OCI-LY7 (cell line): ENCODE results near the gene HGFAC. TPM values are rescaled to one million over a fixed set of nuclear protein-coding genes. Genes with fewer than 3 reads are reported as not detected.

Experiments used
- BruUV-seq: library from RNA; stranded (reverse); fragments of 400-500 nt; replicated peaks from 2 replicates; lab custom pipeline; 2021; lab: Mats Ljungman, UMichigan
- CTCF ChIA-PET: fragments of 300-600 bp; sonication (Branson Sonifier 250); formaldehyde crosslinking; loops from one replicate; lab custom pipeline; 2022; ENCODE audit warnings: antibody characterized with exemption; ENCODE audit not compliant: unreplicated experiment; lab: Charles Lee
- POLR2A ChIA-PET: fragments of 300-600 bp; sonication (Branson Sonifier 250); formaldehyde crosslinking; loops from one replicate; lab custom pipeline; 2022; ENCODE audit warnings: antibody characterized with exemption; lab: Charles Lee
- DNase-seq: peaks from one replicate; pipeline ENCODE4 v3.0.0-alpha.2; 2015; ENCODE audit warnings: low spot score
- H2AFZ ChIP-seq: fragments of 200-600 bp; sonication (generic), shearing (Covaris generic); 2 replicates; pipeline ENCODE4 v1.6.1; 2014; ENCODE audit warnings: mild to moderate bottlenecking, antibody characterized with exemption, low read length, moderate library complexity
- H3K27ac ChIP-seq: fragments of 200-600 bp; sonication (generic); 2 replicates; pipeline ENCODE4 v1.5.1; 2014; ENCODE audit warnings: mixed run types, low read depth, mild to moderate bottlenecking, moderate library complexity, low read length, inconsistent platforms; ENCODE audit not compliant: poor library complexity, severe bottlenecking
- H3K36me3 ChIP-seq: fragments of 200-600 bp; sonication (generic); 2 replicates; pipeline ENCODE4 v1.6.1; 2014; ENCODE audit warnings: mild to moderate bottlenecking, antibody characterized with exemption, low read length, moderate library complexity, mixed read lengths; ENCODE audit not compliant: insufficient read depth
- H3K4me1 ChIP-seq: fragments of 200-600 bp; sonication (generic); 2 replicates; pipeline ENCODE4 v1.5.1; 2014; ENCODE audit warnings: mild to moderate bottlenecking, low read length; ENCODE audit not compliant: insufficient read depth, poor library complexity, severe bottlenecking
- H3K4me2 ChIP-seq: fragments of 200-600 bp; sonication (generic); 2 replicates; pipeline ENCODE4 v1.6.1; 2014; ENCODE audit warnings: mild to moderate bottlenecking, low read length
- H3K4me3 ChIP-seq: fragments of 200-600 bp; sonication (generic); 2 replicates; pipeline ENCODE4 v1.5.1; 2014; ENCODE audit warnings: mild to moderate bottlenecking, low read depth, low read length; ENCODE audit not compliant: poor library complexity, severe bottlenecking
- H3K79me2 ChIP-seq: fragments of 200-600 bp; sonication (generic); 2 replicates; pipeline ENCODE4 v1.6.1; 2016; ENCODE audit warnings: low read depth, mild to moderate bottlenecking, low read length, moderate library complexity, mixed read lengths; ENCODE audit not compliant: insufficient read depth
- H3K9me2 ChIP-seq: fragments of 200-600 bp; sonication (generic); 2 replicates; pipeline ENCODE4 v1.6.1; 2016; ENCODE audit warnings: mild to moderate bottlenecking, low read length, mixed read lengths; ENCODE audit not compliant: insufficient read depth
- H3K9me3 ChIP-seq: fragments of 200-600 bp; sonication (generic); 2 replicates; pipeline ENCODE4 v1.6.1; 2014; ENCODE audit warnings: mild to moderate bottlenecking, mixed run types, low read length, mixed read lengths
- H4K20me1 ChIP-seq: fragments of 200-600 bp; sonication (generic); 2 replicates; pipeline ENCODE4 v1.6.1; 2014; ENCODE audit warnings: mild to moderate bottlenecking, antibody characterized with exemption, low read length, moderate library complexity, mixed read lengths; ENCODE audit not compliant: insufficient read depth
- EZH2phosphoT487 ChIP-seq: fragments of 200-600 bp; sonication (generic); IDR thresholded peaks from 2 replicates; pipeline ENCODE4 v1.6.1; 2018; ENCODE audit warnings: low read depth, borderline replicate concordance, mild to moderate bottlenecking, mixed run types, antibody characterized with exemption, low read length, moderate library complexity, mixed read lengths
- intact Hi-C: fragments of 100-400 bp; cut with micrococcal nuclease; formaldehyde crosslinking; loops from one replicate; pipeline ENCODE4 v1.10.0; 2022; ENCODE audit not compliant: unreplicated experiment
- total RNA-seq, 2 experiments: library from RNA; depleted of rRNA in 1 of 2; stranded (reverse); fragments of >200 nt in 1 of 2; shearing (Covaris generic) in 1 of 2; gene quantifications; 2 replicates each; pipeline ENCODE4 v1.2.3, GENCODE V29; 2014 to 2022
- TF ChIP-seq, protein P1 (sequence below): fragments of 200-600 bp; sonication (generic); conservative IDR thresholded peaks from 2 replicates; pipeline ENCODE4 v1.5.1; 2014; ENCODE audit warnings: mild to moderate bottlenecking, antibody characterized with exemption, low read length, moderate library complexity, mixed read lengths

HGFAC gene
- total RNA-seq, 2 experiments from 2014 or later, result not detected

DNA sequence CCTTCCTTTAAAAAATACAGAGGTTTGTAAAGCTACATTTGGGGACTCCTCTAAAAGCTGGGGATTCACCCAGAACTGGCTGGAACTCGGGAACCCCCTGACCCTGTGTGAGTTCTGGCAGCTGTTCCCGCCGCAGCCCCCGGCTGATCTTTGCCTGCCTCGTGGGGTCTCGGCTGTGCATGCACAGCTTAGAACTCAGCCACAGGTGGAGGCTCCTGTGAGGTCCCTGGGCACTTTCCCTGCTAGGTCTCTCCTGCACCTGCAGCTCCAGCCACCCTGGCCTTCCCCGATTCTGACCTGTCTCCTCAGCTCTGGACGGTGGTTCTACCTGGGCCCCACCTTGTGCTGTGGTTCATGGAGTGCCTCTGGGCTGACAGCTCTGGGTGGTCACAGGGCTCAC, 48.6 kb upstream of the HGFAC start:
- no peak overlapping the region for H3K27ac ChIP-seq
- no TSS peak for BruUV-seq
- H3K9me3 ChIP-seq, result peaks cover 3% of the 10 kb centered on the region; the same call in 1 of the 2 replicates
- H3K4me3 ChIP-seq, result no peak overlapping the region
- no peak for TF ChIP-seq EZH2phosphoT487
- no peak overlapping the region for H2AFZ ChIP-seq
- no peak overlapping the region for H3K4me2 ChIP-seq
- no peaks in the 10 kb centered on the region for H3K79me2 ChIP-seq
- intact Hi-C loops, result no loop called here
- no peaks in the 10 kb centered on the region for H3K36me3 ChIP-seq
- CTCF ChIA-PET, result no interaction called here
- H3K9me2 ChIP-seq, result no peaks in the 10 kb centered on the region
- no peaks in the 10 kb centered on the region for H4K20me1 ChIP-seq
- POLR2A ChIA-PET, result no interaction called here
- H3K4me1 ChIP-seq, result peaks cover 10% of the 10 kb centered on the region
- DNase-seq, result no peak

DNA sequence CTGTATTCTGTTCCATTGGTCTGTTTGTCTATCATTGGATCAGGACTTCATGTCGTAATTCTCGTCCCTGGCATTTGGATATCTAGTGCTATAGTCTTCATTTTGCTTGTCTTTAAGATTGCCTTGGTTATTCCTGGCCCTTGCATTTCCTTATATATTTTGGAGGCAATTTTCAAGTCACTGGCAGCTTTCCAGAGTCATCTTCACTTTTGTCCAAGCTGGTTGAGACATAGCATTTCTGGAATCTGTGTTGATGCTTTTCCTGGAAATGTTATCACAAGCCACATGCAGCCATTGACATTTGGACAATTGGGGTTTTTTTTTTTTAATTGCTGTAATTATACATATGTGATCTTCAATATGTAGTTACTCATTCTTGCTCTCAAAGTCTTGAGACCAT, 45.2 kb upstream of the HGFAC start:
- Histone ChIP-seq H3K36me3 (no peaks in the 10 kb centered on the region), H3K4me2 (no peak overlapping the region), H3K4me3 (no peak overlapping the region), H3K4me1 (peaks cover 9% of the 10 kb centered on the region), H3K9me3 (peaks cover 3% of the 10 kb centered on the region; the same call in 1 of the 2 replicates), H2AFZ (no peak overlapping the region), H4K20me1 (no peaks in the 10 kb centered on the region), H3K9me2 (no peaks in the 10 kb centered on the region), H3K79me2 (no peaks in the 10 kb centered on the region), H3K27ac (no peak overlapping the region)
- BruUV-seq, result no TSS peak
- CTCF ChIA-PET, result no interaction called here
- TF ChIP-seq, protein P1, sequence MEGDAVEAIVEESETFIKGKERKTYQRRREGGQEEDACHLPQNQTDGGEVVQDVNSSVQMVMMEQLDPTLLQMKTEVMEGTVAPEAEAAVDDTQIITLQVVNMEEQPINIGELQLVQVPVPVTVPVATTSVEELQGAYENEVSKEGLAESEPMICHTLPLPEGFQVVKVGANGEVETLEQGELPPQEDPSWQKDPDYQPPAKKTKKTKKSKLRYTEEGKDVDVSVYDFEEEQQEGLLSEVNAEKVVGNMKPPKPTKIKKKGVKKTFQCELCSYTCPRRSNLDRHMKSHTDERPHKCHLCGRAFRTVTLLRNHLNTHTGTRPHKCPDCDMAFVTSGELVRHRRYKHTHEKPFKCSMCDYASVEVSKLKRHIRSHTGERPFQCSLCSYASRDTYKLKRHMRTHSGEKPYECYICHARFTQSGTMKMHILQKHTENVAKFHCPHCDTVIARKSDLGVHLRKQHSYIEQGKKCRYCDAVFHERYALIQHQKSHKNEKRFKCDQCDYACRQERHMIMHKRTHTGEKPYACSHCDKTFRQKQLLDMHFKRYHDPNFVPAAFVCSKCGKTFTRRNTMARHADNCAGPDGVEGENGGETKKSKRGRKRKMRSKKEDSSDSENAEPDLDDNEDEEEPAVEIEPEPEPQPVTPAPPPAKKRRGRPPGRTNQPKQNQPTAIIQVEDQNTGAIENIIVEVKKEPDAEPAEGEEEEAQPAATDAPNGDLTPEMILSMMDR, result no peak
- no peak for TF ChIP-seq EZH2phosphoT487
- intact Hi-C loops, result no loop called here
- POLR2A ChIA-PET, result no interaction called here
- no peak for DNase-seq

DNA sequence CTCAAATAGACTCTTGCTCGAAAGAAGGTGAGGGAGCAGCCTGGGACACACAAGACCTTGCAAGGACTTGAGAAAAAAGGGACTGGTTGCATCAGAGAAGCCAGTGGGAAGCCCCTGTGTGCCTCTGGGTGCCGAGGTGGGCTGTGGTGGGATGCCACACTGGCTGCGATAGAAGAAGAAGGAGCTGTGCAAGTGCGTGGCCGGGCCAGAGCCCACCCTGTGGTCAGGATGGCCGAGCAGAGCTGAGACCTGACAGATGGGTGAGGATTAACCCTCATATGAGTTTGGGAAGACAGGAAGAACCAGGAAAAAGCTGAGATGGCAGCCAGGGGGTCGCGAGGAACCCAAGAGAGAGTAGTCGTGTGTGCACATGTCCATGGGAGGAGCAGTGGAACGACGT, 44.6 kb upstream of the HGFAC start:
- H3K4me2 ChIP-seq, result no peak overlapping the region
- TF ChIP-seq, protein P1, result no peak
- TF ChIP-seq EZH2phosphoT487, result no peak
- BruUV-seq, result no TSS peak
- H3K4me1 ChIP-seq, result peaks cover 9% of the 10 kb centered on the region
- H3K9me2 ChIP-seq, result no peaks in the 10 kb centered on the region
- H2AFZ ChIP-seq, result no peak overlapping the region
- intact Hi-C loops, result no loop called here
- POLR2A ChIA-PET, result no interaction called here
- CTCF ChIA-PET, result no interaction called here
- H3K79me2 ChIP-seq, result no peaks in the 10 kb centered on the region
- no peak overlapping the region for H3K27ac ChIP-seq
- H3K9me3 ChIP-seq, result peaks cover 3% of the 10 kb centered on the region; the same call in 1 of the 2 replicates
- no peaks in the 10 kb centered on the region for H4K20me1 ChIP-seq
- no peak for DNase-seq
- H3K36me3 ChIP-seq, result no peaks in the 10 kb centered on the region
- H3K4me3 ChIP-seq, result no peak overlapping the region
